Erythroblast (primary cell): Measurements from ENCODE around the gene ARHGEF11.

Experiments used
- GATA1 ChIP-seq: IDR thresholded peaks from 2 replicates; pipeline ENCODE4 v1.6.1; 2011; ENCODE audit warnings: low read depth, mild to moderate bottlenecking, control low read depth, low read length, moderate library complexity
- POLR2A ChIP-seq: IDR thresholded peaks from 2 replicates; pipeline ENCODE4 v1.6.1; 2011; ENCODE audit warnings: mild to moderate bottlenecking, low read length

DNA sequence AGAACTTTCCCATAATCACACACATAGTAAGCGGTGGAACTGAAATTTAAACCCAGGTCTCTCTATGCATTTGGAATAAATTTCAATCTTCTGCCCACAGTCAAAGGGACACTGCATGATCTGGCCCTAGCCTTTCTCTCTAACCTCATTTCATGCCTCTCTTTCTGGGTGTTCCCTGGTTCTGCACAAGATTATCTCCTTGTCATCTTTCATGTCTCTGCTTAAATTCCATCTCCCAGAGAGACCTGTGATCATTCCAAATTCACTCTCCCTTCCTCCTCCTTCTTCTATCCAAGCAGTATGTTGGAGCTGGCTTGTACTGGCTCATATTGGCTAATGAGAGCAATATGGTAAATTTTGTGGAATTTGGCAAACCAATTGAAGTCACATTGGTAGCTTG, 31.9 kb upstream of the ARHGEF11 start:
- no peak for TF ChIP-seq POLR2A
- TF ChIP-seq GATA1, result no peak
